ENCODE data around the gene AGXT2.
"Not testable (repeated sequence)": the region's sequence is repeated elsewhere in the genome, so short reads cannot be mapped to it uniquely, and the experiment has no call there.

The AGXT2 gene

DNA sequence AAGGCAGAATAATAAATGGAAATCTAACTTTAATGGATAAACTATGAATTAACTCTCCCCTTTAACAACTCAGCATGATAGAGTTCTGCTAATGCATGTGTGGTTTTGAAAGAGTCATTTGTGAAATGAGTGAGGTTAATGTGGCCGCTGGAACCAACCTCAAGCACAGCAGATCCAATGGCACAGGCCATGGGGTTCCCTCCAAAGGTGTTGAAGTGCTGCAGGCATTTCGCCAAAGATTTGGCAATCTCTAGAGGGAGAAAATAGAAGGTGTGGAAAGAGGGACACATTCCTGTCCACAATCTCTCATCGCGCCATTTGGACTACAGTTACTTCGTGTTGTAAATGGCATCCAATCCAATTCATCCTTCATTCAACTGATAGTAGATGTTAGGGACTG is 35.0 kb downstream of the AGXT2 start:
- DNase-seq (ENCODE audit: low read depth), result no peak

DNA sequence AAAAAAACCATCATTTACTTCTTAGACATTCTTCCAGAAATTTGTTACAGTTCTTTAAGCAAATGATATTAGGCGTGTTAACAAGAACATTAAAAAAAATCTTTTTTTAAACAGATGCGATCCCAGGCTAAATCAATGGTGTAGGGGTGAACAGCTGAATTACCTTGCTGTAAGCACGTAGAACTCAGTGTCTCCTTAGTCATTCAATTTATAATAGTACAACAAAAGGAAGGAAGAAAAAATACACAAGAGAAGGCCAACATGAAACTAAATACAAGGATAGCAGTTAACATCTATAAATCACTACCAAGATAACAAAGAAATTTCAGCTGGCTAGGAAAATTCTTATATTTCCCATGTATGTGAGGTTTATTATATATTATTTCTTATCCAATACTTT is 35.4 kb downstream of the AGXT2 start:
- DNase-seq (ENCODE audit: low read depth), result no peak

DNA sequence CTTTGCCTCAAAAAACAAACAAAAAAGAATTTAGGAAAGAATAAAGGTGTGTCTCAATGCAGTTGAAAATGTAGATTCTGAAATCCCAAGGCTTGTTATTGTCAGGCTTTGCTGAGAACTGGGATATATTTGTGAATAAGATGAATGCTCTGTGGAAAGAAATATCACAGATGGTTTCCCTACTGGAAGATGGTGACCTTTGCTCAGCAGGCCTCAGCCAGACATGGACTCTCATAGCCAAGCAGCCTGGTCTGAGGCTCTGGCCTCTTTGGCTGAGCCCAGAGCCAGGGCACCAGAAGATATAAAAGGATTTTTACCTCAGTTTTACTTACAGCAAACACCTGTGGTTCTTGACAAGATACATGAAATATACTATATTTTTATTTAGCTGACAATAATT is 37.1 kb downstream of the AGXT2 start:
- DNase-seq (ENCODE audit: low read depth), result no peak

DNA sequence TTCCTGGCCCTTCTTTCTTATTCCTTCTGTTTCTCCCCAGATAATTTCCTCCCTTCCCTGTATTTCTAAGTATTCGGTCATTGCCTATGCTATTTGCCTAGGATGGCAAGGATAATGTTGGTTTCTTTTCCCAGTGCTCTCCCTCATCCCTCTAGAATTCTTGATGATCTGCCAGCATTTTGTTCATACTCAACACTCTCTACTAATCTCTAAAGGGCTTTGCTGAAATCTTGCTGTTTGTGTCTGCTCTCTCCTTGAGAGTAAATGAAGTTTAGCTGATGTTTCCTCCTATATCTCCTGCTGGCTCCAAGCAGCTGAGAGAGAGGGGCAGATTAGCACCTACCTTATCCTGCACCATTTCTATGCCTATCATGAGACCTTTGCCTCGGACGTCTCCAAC is 38.1 kb downstream of the AGXT2 start:
- no peak for DNase-seq (ENCODE audit: low read depth)

DNA sequence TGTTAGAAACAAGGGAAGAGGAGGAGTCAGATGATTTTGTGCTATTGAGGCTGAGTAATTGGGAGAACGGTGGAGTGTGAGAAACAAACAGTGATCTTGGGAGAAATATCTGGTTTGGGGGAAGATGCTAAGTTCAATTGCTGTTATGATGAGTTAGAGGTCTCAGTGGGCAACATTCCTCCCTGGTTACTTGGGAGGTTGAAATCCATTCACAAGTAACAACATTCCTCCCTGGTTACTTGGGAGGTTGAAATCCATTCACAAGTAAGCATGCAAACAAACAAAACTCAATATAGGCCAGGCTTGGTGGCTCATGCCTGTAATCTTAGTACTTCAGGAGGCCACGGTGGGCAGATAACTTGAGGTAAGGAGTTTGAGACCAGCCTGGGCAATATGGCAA is 38.7 kb downstream of the AGXT2 start:
- DNase-seq (ENCODE audit: low read depth), result no peak

DNA sequence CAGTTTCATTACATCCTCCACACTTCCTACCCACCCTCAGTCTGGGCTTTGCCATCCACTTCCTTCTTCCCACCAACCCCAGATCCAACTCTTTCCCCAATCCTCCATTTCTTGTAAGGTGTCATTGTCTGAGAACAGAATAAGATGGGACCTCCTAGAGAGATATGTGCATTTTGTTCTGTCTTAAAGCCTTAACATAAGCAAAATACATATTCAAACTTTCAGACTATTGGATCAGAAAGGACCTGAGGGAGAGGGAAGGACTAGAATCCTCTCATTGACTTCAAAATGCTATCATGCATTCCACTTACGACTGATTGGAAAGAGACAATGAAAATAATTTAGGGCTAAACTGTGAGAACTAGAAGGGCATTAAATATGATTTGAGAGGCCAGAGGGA is 43.0 kb downstream of the AGXT2 start:
- DNase-seq (ENCODE audit: low read depth), result no peak

DNA sequence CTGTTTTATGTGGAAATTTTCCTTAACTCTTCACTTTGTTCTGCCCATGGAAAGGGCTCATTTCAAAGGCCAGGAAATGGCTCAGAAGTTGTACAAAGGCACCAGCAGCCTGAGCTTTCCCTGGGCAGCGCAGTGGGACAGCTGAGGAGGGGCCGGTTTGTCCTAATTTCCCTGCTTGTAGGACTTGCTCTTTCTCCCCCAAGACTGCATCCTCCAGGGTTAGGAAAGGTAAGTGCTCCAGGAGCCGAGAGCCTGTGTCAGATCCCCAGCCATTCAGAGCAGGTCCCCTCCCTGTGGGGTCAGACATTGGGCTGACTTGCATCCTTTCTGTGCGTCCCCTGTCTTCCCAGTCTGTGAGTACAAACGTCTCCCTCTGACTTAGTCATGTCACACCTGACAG is 43.5 kb downstream of the AGXT2 start:
- DNase-seq (ENCODE audit: low read depth), result no peak

DNA sequence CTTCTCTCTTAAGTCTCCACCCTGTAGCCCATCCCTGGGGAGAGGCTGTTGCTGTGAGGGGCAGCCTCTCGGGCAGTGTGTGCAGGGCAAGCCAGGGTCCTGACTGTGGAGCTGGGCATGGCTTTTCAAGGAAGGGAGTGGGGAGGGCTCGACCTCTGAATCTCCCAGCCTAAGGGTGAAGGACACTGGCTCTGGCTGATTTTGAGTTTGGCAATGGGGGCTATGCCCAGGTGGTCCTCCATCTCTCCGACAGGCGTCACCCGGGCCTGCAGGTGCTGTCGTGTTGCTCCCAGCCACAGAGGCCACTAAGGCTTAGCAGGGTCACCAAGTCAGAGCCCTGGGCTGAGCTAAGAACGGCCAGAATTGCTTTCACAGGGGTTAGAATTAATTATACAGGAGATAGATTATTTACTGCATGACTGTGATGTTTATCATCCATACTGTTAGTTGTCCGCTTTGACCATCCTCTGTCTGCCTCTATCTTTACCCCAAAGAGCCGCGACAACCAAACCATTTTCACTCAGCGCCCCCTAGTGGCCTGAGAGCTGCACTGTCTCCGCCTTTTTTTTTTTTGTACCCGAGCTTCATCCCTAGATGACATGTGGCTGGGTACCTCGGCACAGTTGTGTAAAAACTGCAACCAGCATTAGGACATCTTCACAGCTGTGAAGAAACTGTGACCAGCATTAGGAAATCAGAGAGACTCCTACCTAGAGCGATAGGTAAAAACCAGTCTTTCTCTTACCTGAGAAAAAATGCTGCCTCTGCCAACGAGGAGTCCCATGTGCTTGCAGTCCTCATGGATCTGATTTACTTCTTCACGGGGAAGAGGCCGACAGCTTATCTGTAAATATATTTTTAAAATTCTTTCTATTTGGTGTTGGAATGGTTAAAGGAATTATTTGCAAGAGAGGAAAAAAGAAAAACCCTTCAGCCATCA is 44.5 kb downstream of the AGXT2 start:
- DNase-seq (ENCODE audit: low read depth), result peak; percentile 46

DNA sequence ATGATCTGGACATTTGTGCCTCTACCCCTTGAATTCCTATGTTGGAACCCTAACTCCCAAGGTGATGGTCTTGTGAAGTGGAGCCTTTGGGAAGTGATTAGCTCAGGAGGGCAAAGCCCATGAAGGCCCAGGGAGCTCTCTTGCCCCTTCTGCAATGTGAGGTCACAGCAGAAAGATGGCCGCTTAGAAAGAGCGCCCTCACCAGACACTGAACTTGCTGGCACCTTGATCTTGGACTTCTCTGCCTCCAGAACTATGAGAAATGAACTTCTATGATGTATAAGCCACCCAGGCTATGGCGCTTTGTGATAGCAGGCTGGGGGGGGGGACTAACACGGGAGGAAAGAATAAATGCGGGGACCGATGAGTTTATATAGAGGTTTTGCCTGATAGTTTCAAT is 45.3 kb downstream of the AGXT2 start:
- DNase-seq (ENCODE audit: low read depth), result no peak

DNA sequence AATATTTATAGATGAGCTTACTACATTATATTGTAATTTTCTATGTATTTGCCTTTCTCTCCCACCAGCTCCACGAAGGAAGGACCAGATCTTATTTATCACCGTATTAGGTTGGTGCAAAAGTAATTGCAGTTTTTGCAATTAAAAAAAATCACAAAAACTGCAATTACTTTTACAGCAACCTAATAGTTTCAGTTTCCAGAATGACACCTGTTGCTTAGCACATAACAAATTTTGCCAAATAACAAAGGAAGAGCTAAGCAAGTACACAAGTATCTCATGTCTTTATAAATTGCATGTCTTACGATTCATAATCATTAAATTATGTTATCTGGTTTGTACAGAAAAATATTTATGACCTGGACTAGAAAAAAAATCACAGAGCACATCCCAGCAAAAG is 45.9 kb downstream of the AGXT2 start:
- DNase-seq (ENCODE audit: low read depth), result no peak

DNA sequence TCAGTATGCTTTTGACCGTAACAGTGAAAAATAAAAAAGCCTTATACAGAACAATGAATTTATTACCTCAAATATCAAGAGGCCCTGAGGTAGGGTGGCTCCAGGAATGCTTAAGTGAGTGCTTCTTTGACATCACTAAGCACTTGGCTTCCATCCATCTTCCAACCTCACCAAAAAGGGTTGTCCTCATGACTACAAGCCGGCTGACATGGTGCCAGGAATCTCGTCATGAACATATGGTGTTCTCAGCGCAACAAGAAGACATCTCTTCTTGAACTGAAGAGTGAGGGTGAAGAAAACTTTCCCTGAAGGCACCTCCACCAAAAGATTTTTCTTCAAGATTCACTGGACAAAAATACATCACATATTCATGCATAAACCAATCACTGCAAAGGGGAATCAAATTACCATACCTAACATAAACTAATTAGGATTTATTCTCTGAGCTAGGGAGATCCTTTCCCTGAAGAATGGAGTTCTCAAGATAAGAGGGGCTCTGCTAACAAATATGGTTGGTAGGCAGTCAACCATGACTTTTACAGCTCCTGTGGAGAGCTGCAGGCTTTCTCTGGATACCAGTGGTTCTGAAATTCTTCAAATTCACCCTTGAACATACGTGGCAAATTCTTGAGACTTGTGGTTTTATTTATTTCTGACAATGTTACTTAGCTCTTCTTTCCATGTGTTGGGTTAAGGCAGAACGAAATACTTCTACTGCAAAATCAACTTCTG is 49.5 kb downstream of the AGXT2 start:
- no peak for DNase-seq (ENCODE audit: low read depth)

DNA sequence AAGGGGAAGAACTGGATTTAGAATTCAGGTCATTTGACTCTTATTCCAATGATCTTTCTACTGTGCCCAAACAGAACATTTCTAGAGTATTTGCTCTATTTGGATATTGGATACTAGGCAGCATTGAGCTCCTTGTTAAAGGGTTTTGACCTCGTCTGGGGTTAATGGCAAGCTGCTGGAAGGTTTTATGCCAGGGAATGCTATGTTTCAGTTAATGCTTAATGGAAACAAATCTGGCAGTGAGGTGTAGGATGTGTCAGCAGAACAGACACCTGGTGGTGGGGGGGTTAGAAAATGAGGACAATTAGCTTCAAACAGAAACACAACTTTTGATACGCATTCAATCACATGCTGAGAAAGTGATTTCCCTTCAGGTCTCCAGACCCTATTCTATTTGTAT is 51.5 kb downstream of the AGXT2 start:
- DNase-seq (ENCODE audit: low read depth), result no peak

DNA sequence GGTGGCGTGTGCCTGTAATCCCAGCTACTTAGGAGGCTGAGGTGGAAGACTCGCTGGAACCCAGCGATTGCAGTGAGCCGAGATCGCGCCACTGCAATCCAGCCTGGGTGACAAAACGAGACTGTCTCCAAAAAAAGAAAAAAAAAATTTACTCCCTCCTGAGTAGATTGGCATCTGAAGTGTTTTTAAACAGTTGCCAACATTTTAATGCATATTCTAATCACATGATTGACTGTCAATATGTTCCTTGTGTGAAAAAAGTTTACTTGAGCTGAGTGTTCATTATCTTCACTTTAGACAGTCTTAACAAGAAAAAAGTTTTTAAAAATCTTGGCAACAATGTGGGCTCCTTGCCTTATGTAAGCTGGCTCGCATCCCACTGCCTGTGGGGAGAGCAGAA is 53.8 kb downstream of the AGXT2 start:
- no peak for DNase-seq (ENCODE audit: low read depth)

DNA sequence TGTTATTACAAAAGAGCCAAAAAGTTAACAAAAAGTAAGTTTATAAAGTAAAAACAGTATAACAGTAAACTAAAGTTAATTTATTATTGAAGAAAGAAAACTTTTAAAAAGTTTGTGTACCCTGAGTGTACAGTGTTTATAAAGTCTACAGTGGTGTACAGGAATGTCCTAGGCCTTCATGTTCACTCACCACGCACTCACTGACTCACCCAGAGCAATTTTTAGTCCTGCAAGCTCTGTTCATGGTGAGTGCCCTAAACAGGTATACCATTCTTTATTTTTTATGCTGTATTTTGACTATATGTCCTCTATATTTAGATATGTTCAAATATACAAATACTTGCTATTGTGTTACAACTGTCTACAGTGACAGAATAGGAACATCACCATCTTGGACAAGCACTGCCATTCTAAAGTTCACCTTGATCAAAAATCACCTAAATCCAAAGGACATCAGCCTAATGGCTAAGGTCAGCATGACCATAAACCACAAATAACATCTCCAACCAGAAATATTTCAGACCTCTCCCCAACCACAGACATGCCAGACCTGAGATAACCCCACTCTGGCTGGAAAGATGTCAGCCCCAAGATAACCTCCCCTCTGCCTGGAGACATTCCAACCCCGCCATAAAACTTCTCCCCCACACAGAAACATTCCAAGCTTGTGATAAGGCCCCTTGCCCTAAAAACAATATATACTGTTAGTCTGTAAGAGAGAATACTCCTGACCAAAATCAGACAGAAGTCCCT is 56.1 kb downstream of the AGXT2 start:
- no peak for DNase-seq (ENCODE audit: low read depth)

DNA sequence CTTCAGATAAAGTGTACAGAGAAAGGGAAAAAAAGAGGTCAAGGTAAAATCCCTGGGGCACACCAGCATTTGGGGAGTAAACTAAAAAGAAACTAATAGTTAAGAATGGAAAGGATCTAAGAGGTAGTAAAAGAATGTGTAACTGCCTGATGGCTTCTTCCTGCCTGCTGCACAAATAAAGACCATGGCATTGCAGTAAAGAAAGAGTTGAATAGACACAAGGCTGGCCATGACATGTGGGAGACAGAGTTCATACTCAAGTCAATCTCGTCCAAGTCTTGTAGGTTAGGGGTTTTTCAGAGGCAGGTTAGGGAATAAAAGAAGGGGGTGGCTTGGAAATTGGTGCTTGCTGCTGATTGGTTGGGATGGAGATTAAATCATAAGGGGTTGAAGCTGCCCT is 60.8 kb downstream of the AGXT2 start:
- no peak for DNase-seq (ENCODE audit: low read depth)

DNA sequence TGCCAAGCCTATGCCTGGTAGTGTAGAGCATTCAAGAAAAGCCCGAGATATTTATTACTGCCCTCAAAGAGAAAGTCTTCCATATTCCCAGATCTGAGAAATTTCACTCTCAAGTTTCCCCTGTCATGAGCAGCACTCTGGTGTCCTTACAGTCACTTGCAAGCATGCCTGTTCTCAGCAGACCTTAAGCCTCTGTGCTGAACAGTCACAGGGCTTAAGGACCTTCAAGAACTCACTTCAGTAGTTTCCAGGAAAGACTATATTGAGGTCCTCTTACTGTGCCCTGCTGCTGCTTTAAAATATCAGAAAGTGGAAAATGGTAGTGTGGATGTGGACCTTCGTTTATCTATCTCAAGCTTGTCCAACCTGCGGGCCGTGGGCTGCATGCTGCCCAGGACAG is 64.9 kb downstream of the AGXT2 start:
- DNase-seq (ENCODE audit: low read depth), result no peak

DNA sequence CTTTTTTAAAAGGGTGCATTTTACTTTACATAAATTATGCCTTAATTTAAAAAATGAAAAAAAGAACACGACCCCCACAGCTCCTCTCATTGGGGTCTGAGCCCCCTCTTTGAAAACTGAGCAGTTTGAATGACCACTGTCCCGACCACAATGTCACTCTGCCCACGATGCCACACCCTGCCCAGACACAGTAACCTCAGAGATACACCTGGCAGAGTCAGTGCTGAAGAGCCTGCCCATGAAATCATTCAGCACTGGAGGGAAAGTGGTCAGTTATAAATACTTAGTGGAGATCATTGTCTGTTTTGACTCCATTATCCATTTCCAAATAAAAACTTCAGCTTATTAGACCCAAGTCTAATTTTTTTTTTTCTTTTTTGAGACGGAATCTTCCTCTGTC is 69.1 kb downstream of the AGXT2 start:
- DNase-seq (ENCODE audit: low read depth), result no peak

DNA sequence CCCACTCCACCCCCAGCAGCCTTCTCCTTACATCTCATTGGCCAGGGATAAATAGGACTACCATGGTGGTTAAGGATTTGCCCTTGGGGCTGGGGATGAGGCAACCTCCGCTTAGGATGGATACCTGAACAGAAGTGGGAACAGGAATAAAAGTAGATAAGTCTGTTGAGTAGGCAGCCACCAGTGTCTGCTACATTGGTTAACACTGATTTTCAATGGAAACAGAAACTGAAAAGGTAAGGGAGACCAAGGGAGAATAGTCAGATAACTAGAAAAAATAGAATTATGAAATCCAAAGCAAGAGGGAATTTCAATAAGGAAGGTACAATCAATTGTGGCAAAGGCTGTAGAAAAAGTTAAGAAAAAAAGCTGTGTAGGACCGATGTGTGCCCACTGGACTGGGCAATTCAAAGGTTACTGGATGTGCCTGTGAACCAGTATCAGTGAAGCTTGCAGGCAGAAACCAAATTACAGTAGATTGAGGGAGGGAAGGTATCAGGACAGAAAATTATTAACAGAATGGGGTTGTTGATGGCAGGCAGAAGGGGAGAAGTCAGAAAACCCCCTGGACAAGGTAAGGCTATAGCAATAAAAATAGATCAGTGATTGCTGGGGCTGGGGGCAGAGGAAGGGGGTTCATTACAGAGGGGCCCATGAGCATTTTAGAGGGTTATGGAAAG is 69.7 kb downstream of the AGXT2 start:
- no peak for DNase-seq (ENCODE audit: low read depth)

DNA sequence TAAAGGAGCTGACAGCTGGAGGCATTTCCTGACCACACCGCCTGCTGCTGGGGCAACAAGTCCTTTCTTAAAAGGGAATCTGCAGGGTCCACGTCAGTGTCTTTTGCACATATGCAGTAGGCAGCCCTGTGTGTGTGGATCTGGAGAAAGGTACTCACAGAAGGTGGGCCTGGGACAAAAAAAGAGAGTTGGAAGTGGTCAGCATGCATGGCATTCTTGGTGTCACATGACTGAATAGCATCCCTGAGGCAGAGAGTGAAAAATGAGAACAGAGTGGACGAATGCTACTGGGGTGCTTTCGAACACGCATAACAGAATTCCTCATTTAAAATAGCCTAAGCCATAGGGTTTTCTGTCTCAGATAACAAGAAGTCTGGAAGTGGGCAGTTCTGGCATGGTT is 71.4 kb downstream of the AGXT2 start:
- DNase-seq (ENCODE audit: low read depth), result no peak

DNA sequence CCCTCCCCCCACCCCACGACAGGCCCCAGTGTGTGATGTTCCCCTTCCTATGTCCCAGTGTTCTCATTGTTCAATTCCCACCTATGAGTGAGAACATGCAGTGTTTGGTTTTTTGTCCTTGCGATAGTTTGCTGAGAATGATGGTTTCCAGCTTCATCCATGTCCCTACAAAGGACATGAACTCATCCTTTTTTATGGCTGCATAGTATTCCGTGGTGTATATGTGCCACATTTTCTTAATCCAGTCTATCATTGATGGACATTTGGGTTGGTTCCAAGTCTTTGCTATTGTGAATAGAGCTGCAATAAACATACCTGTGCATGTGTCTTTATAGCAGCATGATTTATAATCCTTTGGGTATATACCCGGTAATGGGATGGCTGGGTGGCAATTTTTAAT is 76.1 kb downstream of the AGXT2 start:
- DNase-seq (ENCODE audit: low read depth), result not testable (repeated sequence)

DNA sequence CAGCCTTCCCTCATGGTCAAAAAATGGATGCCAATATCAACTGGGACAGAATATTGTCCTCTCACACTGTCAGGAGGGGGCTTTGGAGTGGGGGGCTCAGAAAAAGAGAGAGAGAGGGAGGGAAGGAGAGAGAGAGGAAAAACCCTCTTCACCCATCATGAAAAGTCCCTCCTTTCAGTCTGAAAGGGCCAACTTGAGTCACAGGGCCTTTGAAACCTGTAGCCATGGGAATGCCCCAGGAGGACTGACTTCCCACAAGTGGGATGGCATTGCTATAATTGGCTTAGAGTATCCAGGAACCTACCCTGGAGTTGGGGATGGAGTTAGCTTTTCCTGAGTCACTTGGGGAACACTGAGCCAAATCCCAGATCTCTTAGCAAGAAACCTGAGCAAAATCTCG is 77.2 kb downstream of the AGXT2 start:
- no peak for DNase-seq (ENCODE audit: low read depth)

DNA sequence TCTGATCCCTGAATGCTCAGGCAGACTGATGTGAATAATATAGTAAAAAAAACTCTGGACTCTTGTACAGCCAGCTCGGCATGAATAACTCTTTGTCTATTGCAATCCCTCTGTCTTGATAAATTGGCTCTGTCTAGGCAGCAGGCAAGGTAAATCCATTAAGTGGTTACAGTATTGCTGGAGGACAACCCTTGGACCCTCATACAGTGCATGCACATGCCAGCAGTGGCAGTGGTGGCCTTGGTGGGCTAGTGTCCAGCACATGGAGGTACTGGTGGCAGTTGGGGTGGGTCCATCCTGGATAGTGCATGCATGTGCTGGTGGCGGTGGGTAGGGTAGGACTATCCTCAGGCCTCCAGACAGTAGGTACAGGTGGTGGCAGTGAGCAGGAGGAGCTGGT is 79.5 kb downstream of the AGXT2 start:
- no peak for DNase-seq (ENCODE audit: low read depth)

Measured in stimulated activated CD8-positive, alpha-beta memory T cell treated with anti-CD3 and anti-CD28 coated beads, Interleukin-15, amount 100 ng/mL, for 24 hours (primary cell).